Measurements from ENCODE around the gene MDM2. TPM values are rescaled to one million over a fixed set of nuclear protein-coding genes. Genes with fewer than 3 reads are reported as not detected.

The MDM2 gene
- polyA plus RNA-seq, 1 of the 3 experiments (the other 2 are of a cell fraction): 21.5 TPM

GRCh38 chr12:68789144-68789878 is 18.7 kb upstream of the MDM2 start:
- H3K9ac ChIP-seq: no peak overlapping the region
- no peaks in the 10 kb centered on the region for H3K27me3 ChIP-seq (ENCODE audit: insufficient read depth)
- 96% methylated on average over 14 of the region's 14 CpGs for WGBS (ENCODE audit: low lambda C conversion rate)
- no peak overlapping the region for H3K27ac ChIP-seq (ENCODE audit: low read depth in 2 of 2, low read length in 1 of 2)
- CTCF ChIA-PET: no interaction called here
- H3K4me1 ChIP-seq (ENCODE audit: control insufficient read depth in 1 of 2, insufficient read depth in 2 of 2, low read depth in 1 of 2, low read length in 1 of 2): no peaks in the 10 kb centered on the region
- no peak for DNase-seq
- POLR2A ChIA-PET: no interaction called here
- H2AFZ ChIP-seq (ENCODE audit: low read depth): no peak overlapping the region
- no peaks in the 10 kb centered on the region for H3K9me2 ChIP-seq
- no peak overlapping the region for H3K4me3 ChIP-seq (ENCODE audit: low read depth in 2 of 2, low read length in 1 of 2)
- no peaks in the 10 kb centered on the region for H4K20me1 ChIP-seq (ENCODE audit: insufficient read depth)
- TF ChIP-seq TCF12 (IDR thresholded peaks at IDR 0.05) (no peak), CTCF (IDR thresholded peaks at IDR 0.05) (no peak), ELF1 (IDR thresholded peaks at IDR 0.05) (no peak), RXRA (IDR thresholded peaks at IDR 0.05; ENCODE audit: borderline replicate concordance, low read depth) (no peak), ZBTB33 (IDR thresholded peaks at IDR 0.05; ENCODE audit: borderline replicate concordance, low read depth) (no peak), PBX3 (IDR thresholded peaks at IDR 0.05) (no peak), SMC3 (IDR thresholded peaks at IDR 0.05; ENCODE audit: low read depth, low read length) (no peak), USF2 (IDR thresholded peaks at IDR 0.05; ENCODE audit: borderline replicate concordance, low read depth, low read length) (no peak), RCOR1 (IDR thresholded peaks at IDR 0.05; ENCODE audit: low read length) (no peak), EP300 (IDR thresholded peaks at IDR 0.05; ENCODE audit: borderline replicate concordance in 1 of 2, low read depth in 1 of 2, low read length in 1 of 2) (no peak), USF1 (IDR thresholded peaks at IDR 0.05; ENCODE audit: borderline replicate concordance, low read depth) (no peak), REST (IDR thresholded peaks at IDR 0.05; ENCODE audit: low read depth, low read length) (no peak), POLR2AphosphoS5 (IDR thresholded peaks at IDR 0.05; ENCODE audit: low read depth, low read length) (no peak), SIN3A (IDR thresholded peaks at IDR 0.05; ENCODE audit: borderline replicate concordance, low read depth, low read length) (no peak), FOXM1 (IDR thresholded peaks at IDR 0.05; ENCODE audit: low read depth) (no peak), CHD2 (IDR thresholded peaks at IDR 0.05; ENCODE audit: low read length, partially characterized antibody) (no peak), NRF1 (IDR thresholded peaks at IDR 0.05; ENCODE audit: low read depth, low read length) (no peak)
- H3F3A ChIP-seq (replicated peaks; ENCODE audit: insufficient read depth): peaks cover 7% of the 10 kb centered on the region
- no peak overlapping the region for H3K4me2 ChIP-seq
- H3K9me3 ChIP-seq: no peaks in the 10 kb centered on the region
- H3K79me2 ChIP-seq (ENCODE audit: insufficient read depth): no peaks in the 10 kb centered on the region
- no peaks in the 10 kb centered on the region for H3K36me3 ChIP-seq (replicated peaks in 1 of 2; ENCODE audit: control insufficient read depth in 1 of 2, insufficient read depth in 2 of 2, low read length in 1 of 2)

Data from SK-N-SH (cell line).